ENCODE results near the gene ATRIP.

ATRIP gene

DNA sequence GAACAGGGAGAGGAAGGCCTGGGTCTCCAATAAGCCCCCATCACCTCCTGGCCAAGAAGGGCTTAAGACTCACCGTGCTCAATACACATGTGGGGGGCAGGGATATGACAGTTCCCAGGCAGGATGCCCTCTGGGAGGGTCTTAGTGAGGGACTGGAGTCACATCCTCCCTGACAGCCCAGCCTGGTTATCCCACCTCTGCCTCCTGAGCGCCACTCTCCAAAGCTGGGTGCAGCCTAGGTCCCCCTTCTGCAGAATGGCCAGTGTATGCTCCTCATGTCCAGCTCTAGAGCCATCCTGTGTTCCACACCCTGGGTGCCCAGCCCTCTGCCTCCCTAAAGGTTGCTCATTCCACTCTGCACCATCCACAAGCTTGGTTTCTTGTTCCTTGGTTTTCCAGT, 58.6 kb downstream of the ATRIP start:
- H3K4me2 ChIP-seq (ENCODE audit: low read depth, low read length) = no peak overlapping the region
- no peak overlapping the region for H2AFZ ChIP-seq (ENCODE audit: low read length)
- H3F3A ChIP-seq (ENCODE audit: insufficient read depth, low read length) = no peaks in the 10 kb centered on the region
- no peaks in the 10 kb centered on the region for H3K9me3 ChIP-seq (replicated peaks; ENCODE audit: insufficient read depth, low read length)
- H3K27me3 ChIP-seq (replicated peaks; ENCODE audit: insufficient read depth, low read length) = peaks cover 33% of the 10 kb centered on the region
- no peak for DNase-seq
- no peak overlapping the region for H3K9ac ChIP-seq (ENCODE audit: low read length)
- no peaks in the 10 kb centered on the region for H3K9me2 ChIP-seq (replicated peaks; ENCODE audit: insufficient read depth, low read length)
- no peak overlapping the region for H3K27ac ChIP-seq (ENCODE audit: low read length)
- H3K4me3 ChIP-seq (ENCODE audit: low read length) = no peak overlapping the region
- no peaks in the 10 kb centered on the region for H3K36me3 ChIP-seq (replicated peaks; ENCODE audit: insufficient read depth, low read length)
- TF ChIP-seq, protein P1, sequence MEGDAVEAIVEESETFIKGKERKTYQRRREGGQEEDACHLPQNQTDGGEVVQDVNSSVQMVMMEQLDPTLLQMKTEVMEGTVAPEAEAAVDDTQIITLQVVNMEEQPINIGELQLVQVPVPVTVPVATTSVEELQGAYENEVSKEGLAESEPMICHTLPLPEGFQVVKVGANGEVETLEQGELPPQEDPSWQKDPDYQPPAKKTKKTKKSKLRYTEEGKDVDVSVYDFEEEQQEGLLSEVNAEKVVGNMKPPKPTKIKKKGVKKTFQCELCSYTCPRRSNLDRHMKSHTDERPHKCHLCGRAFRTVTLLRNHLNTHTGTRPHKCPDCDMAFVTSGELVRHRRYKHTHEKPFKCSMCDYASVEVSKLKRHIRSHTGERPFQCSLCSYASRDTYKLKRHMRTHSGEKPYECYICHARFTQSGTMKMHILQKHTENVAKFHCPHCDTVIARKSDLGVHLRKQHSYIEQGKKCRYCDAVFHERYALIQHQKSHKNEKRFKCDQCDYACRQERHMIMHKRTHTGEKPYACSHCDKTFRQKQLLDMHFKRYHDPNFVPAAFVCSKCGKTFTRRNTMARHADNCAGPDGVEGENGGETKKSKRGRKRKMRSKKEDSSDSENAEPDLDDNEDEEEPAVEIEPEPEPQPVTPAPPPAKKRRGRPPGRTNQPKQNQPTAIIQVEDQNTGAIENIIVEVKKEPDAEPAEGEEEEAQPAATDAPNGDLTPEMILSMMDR (IDR thresholded peaks at IDR 0.05; ENCODE audit: low read length) = no peak
- no peak for TF ChIP-seq EZH2phosphoT487 (IDR thresholded peaks at IDR 0.05; ENCODE audit: low read length)
- TF ChIP-seq EZH2 (optimal IDR thresholded peaks at IDR 0.05; ENCODE audit: low read depth, low read length) = no peak
- H3K4me1 ChIP-seq (ENCODE audit: low read length) = no peaks in the 10 kb centered on the region
- H4K20me1 ChIP-seq (ENCODE audit: insufficient read depth, low read length) = no peaks in the 10 kb centered on the region
- H3K79me2 ChIP-seq (ENCODE audit: low read length) = no peaks in the 10 kb centered on the region

DNA sequence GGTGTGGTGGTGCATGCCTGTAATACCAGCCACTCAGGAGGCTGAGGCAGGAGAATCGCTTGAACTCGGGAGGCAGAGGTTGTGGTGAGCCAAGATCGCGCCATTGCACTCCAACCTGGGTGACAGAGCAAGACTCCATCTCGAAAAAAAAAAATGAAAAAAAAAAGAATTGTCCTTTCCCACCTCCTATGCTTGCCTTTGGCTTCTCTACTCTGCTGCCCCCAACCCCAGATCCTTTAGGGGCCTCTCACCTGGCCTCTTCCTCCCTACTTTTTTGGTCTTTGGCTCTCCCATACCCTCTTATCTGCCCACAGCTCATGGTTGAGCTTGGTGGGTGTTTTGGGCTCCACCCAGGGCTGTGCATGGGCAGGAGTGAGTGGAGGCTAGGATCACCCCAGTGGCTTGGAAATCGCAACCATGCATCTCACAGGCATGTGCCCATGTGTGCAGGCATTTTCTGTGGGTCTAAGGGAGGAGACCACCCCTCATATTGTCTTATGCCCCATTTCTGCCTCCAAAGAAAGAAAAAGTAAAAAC, 59.5 kb downstream of the ATRIP start:
- no peaks in the 10 kb centered on the region for H3K36me3 ChIP-seq (replicated peaks; ENCODE audit: insufficient read depth, low read length)
- H3K79me2 ChIP-seq (ENCODE audit: low read length) = no peaks in the 10 kb centered on the region
- H3K9me2 ChIP-seq (replicated peaks; ENCODE audit: insufficient read depth, low read length) = no peaks in the 10 kb centered on the region
- H3K4me3 ChIP-seq (ENCODE audit: low read length) = no peak overlapping the region
- H3F3A ChIP-seq (ENCODE audit: insufficient read depth, low read length) = no peaks in the 10 kb centered on the region
- no peak overlapping the region for H2AFZ ChIP-seq (ENCODE audit: low read length)
- no peaks in the 10 kb centered on the region for H3K9me3 ChIP-seq (replicated peaks; ENCODE audit: insufficient read depth, low read length)
- peaks cover 34% of the 10 kb centered on the region for H3K27me3 ChIP-seq (replicated peaks; ENCODE audit: insufficient read depth, low read length)
- no peak overlapping the region for H3K4me2 ChIP-seq (ENCODE audit: low read depth, low read length)
- TF ChIP-seq EZH2phosphoT487 (IDR thresholded peaks at IDR 0.05; ENCODE audit: low read length) (no peak), EZH2 (optimal IDR thresholded peaks at IDR 0.05; ENCODE audit: low read depth, low read length) (no peak)
- TF ChIP-seq, protein P1 (IDR thresholded peaks at IDR 0.05; ENCODE audit: low read length) = no peak
- no peak for DNase-seq
- H3K4me1 ChIP-seq (ENCODE audit: low read length) = no peaks in the 10 kb centered on the region
- H3K9ac ChIP-seq (ENCODE audit: low read length) = no peak overlapping the region
- no peaks in the 10 kb centered on the region for H4K20me1 ChIP-seq (ENCODE audit: insufficient read depth, low read length)
- H3K27ac ChIP-seq (ENCODE audit: low read length) = no peak overlapping the region

DNA sequence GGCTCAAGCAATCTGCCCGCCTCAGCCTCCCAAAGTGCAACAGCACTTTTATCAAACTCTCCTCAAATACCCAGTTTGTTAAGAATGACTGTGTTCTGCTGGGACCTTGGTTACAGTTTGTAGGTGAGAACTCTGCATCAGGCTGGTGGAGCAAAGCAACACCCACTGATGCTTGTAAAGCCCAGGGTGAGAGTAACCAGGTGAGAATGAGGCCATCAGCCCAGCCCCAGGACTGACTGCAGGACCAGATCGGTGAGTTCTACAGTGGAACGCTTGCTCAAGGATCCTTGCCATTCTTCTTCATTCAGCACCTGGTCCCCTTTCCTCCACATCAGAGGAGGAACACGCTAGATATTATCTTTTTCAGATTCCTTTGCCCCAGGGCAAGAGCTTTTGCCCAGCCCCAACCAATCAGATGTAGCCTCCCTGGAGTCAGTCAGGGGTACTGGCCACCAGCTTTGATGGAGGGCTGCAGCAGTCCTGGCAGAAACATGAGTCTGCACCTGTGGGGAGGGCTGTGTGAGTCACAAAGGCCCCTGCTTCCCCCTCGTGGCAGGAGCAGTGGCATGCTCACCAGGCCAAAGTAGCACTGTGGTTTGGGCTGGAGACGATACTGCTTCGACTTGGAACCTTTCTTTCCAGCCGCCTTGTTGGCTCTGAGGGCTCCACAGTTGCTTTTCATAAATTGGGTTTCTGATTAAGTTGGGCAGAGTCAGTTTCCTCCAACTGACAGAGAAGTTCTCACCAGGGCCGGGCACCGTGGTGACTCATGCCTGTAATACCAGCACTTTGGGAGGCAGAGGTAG, 60.9 kb downstream of the ATRIP start:
- Histone ChIP-seq H3F3A (ENCODE audit: insufficient read depth, low read length) (no peaks in the 10 kb centered on the region), H3K36me3 (replicated peaks; ENCODE audit: insufficient read depth, low read length) (no peaks in the 10 kb centered on the region), H3K9me3 (replicated peaks; ENCODE audit: insufficient read depth, low read length) (no peaks in the 10 kb centered on the region), H3K27ac (ENCODE audit: low read length) (no peak overlapping the region), H3K4me2 (ENCODE audit: low read depth, low read length) (0 out of 2 replicates have a peak overlapping the region, but pooled peaks have one; percentile 19), H4K20me1 (ENCODE audit: insufficient read depth, low read length) (no peaks in the 10 kb centered on the region), H3K9me2 (replicated peaks; ENCODE audit: insufficient read depth, low read length) (no peaks in the 10 kb centered on the region), H3K9ac (ENCODE audit: low read length) (no peak overlapping the region), H3K79me2 (ENCODE audit: low read length) (no peaks in the 10 kb centered on the region), H3K4me3 (ENCODE audit: low read length) (no peak overlapping the region), H3K4me1 (ENCODE audit: low read length) (no peaks in the 10 kb centered on the region), H3K27me3 (replicated peaks; ENCODE audit: insufficient read depth, low read length) (peaks cover 46% of the 10 kb centered on the region), H2AFZ (ENCODE audit: low read length) (no peak overlapping the region)
- DNase-seq = peak; percentile 77
- TF ChIP-seq, protein P1 (IDR thresholded peaks at IDR 0.05; ENCODE audit: low read length) = peak; percentile 82
- TF ChIP-seq EZH2phosphoT487 (IDR thresholded peaks at IDR 0.05; ENCODE audit: low read length) = no peak
- no peak for TF ChIP-seq EZH2 (optimal IDR thresholded peaks at IDR 0.05; ENCODE audit: low read depth, low read length)

All from MM.1S (cell line).